Measurements from ENCODE around the gene SIL1.
A peak's percentile ranks its signal among the peaks of the same experiment; 100 is the strongest.
"Not testable (repeated sequence)": the region's sequence is repeated elsewhere in the genome, so short reads cannot be mapped to it uniquely, and the experiment has no call there.

The SIL1 gene

DNA sequence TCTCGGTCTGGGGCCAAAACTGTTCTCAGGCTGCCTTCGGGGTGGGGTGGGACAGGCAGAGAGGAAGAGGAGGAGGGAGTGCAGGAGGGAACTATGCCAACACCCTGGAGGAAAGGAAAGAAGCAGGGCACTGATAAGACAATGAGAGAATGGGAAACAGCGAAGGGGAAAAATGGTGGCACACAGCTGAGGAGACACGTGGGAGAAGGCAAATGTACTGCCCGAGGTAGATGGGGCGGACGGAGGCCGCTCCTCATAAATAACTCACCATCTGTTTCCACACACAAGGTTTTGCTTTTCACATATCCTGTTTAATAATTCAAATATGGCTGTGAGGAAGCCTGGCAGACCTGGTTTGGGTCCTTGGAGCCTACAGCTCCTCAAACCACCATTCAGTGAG, 174.9 kb downstream of the SIL1 start:
- H3K9me3 ChIP-seq (ENCODE audit: control insufficient read depth, insufficient read depth, low read length), result no peaks in the 10 kb centered on the region
- no peaks in the 10 kb centered on the region for H3K36me3 ChIP-seq (ENCODE audit: insufficient read depth, low read length)
- H3K9ac ChIP-seq (ENCODE audit: low read depth, low read length), result no peak overlapping the region
- H3K4me1 ChIP-seq (ENCODE audit: insufficient read depth, low read length), result no peaks in the 10 kb centered on the region

DNA sequence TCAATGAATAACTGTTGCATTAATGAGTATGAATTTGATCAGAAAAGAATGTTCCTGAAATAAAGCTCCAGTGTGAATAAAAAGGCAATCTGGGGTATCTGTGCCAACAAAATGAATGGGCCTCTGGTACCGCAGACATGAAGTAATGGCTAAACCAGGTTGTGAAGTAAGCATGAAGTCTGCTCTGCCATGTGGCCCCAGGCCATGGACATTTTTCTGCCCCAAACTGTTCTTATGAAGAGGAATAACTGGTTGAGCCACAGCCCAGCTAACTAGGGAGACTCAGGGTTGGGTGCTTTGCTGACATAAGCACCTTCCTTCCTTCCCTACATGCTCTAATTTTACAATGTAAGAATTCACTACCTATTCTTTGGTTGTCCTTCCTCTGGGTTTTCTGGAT, 175.6 kb downstream of the SIL1 start:
- no peaks in the 10 kb centered on the region for H3K4me1 ChIP-seq (ENCODE audit: insufficient read depth, low read length)
- H3K9me3 ChIP-seq (ENCODE audit: control insufficient read depth, insufficient read depth, low read length), result no peaks in the 10 kb centered on the region
- no peak overlapping the region for H3K9ac ChIP-seq (ENCODE audit: low read depth, low read length)
- H3K36me3 ChIP-seq (ENCODE audit: insufficient read depth, low read length), result no peaks in the 10 kb centered on the region

DNA sequence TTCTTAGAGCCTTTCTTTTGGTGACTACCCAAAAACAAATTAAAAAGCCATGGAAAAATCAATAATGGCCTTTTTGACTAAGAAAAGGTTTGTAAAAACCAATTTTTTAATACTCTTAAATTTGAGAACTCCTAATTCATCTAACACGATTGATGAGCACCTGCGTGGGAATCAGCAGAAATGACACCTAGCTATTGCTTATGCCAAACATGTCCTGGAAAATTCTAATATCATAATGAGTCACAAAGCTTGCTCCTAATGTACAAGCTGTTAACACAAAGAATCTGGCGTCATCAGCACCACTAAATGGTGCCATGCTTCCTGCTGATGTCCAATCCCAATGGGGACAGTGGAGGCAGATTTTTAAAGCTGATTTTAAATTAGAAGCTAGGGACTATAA, 176.8 kb downstream of the SIL1 start:
- no peaks in the 10 kb centered on the region for H3K4me1 ChIP-seq (ENCODE audit: insufficient read depth, low read length)
- no peaks in the 10 kb centered on the region for H3K9me3 ChIP-seq (ENCODE audit: control insufficient read depth, insufficient read depth, low read length)
- H3K36me3 ChIP-seq (ENCODE audit: insufficient read depth, low read length), result no peaks in the 10 kb centered on the region
- no peak overlapping the region for H3K9ac ChIP-seq (ENCODE audit: low read depth, low read length)

DNA sequence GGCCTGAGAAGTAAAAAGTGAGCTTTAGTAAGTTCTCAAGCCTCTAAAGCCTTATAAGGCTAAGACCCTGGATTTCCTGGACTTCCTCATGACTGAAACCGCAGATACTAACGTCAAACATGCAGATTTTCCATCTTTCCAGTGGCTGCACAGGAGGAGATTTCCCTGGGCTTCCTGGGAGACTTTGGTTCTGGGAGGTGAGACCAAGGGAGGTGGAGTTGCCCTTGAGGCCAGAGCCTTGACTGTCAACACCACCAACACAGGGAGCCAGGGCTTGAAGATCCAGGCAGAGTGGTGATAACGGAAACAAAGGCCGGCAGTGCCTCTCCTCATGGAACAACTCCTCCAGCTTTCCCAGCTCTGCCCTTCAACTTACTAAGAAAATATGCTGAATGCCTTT, 178.3 kb downstream of the SIL1 start:
- H3K9ac ChIP-seq (ENCODE audit: low read depth, low read length), result no peak overlapping the region
- no peaks in the 10 kb centered on the region for H3K4me1 ChIP-seq (ENCODE audit: insufficient read depth, low read length)
- no peaks in the 10 kb centered on the region for H3K9me3 ChIP-seq (ENCODE audit: control insufficient read depth, insufficient read depth, low read length)
- H3K36me3 ChIP-seq (ENCODE audit: insufficient read depth, low read length), result no peaks in the 10 kb centered on the region

DNA sequence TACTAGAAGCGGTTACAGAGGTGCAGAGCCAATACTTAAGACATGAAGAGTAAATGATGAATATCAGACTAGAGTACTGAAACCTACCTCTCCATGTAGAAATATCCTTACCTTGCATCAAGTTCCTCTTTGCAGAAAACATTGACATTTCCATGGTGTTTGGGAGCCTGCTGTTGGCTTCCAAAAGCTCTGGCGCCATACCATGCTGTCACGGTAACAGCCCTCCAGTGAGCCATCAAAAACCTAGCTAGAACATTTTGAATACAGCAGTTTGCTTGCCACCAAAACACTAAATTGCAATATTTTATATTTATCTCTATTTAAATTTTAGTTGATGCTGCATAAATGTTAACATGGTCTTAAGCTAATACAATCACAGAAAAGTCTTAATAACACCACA, 179.0 kb downstream of the SIL1 start:
- Histone ChIP-seq H3K36me3 (ENCODE audit: insufficient read depth, low read length) (no peaks in the 10 kb centered on the region), H3K4me1 (ENCODE audit: insufficient read depth, low read length) (no peaks in the 10 kb centered on the region), H3K9ac (ENCODE audit: low read depth, low read length) (no peak overlapping the region), H3K9me3 (ENCODE audit: control insufficient read depth, insufficient read depth, low read length) (no peaks in the 10 kb centered on the region)

DNA sequence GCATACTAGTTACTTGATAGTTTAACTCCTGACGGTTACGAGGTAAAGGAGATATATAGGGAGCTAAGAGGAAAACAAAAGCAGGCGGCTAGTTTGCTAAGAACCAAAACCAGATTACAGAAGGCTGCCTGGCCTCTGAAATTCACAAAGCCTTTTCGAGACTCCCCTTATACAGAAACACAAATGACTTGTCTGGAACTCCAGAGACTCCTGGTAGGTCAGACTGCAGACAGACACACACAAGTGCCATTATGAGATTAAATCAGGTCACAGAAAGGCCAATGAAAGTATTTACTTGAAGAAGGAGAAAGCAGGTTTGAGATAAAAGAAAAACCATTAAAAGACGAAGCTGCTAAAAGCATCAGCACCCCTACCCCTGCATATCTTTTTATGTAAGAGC, 180.5 kb downstream of the SIL1 start:
- no peaks in the 10 kb centered on the region for H3K4me1 ChIP-seq (ENCODE audit: insufficient read depth, low read length)
- no peak overlapping the region for H3K9ac ChIP-seq (ENCODE audit: low read depth, low read length)
- no peaks in the 10 kb centered on the region for H3K36me3 ChIP-seq (ENCODE audit: insufficient read depth, low read length)
- no peaks in the 10 kb centered on the region for H3K9me3 ChIP-seq (ENCODE audit: control insufficient read depth, insufficient read depth, low read length)

DNA sequence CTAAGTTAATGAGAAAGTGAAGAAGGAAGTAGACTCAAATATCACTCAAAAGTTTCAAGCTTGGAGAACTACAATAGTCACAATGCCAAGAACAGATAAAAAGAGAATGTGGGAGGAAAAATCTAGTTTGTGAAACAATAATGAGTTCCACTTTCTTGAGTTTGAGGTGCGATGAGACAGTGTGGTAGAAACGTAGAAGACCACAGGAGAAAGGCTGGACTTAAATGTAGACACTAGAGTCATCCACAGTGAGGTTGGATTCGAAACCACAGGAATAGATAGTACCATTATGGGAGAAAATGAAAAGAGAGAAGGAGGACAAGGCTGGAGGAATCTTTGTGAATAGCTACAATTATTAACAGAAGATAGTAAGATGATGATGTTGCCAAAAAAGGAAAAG, 182.0 kb downstream of the SIL1 start:
- Histone ChIP-seq H3K9ac (ENCODE audit: low read depth, low read length) (no peak overlapping the region), H3K36me3 (ENCODE audit: insufficient read depth, low read length) (no peaks in the 10 kb centered on the region), H3K4me1 (ENCODE audit: insufficient read depth, low read length) (no peaks in the 10 kb centered on the region), H3K9me3 (ENCODE audit: control insufficient read depth, insufficient read depth, low read length) (no peaks in the 10 kb centered on the region)

DNA sequence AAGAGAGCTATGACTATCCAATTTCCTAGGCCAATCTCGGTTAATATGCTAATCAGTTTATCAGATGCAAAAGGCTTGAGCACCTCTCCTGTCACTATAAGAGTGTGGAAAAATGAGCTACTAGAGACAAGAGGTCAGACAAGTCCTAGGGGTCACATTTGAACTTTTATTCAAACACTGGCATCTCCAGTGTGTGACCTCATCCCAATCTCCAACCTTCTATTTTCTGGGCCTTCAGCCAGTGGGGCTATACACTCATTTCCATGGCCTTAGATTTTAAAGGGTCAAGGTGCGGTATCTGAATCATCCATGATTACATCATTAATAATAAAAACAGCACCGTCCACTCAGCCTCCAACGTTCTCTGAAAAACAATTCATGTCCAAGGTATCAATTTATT, 183.4 kb downstream of the SIL1 start:
- H3K9ac ChIP-seq (ENCODE audit: low read depth, low read length), result no peak overlapping the region
- H3K4me1 ChIP-seq (ENCODE audit: insufficient read depth, low read length), result no peaks in the 10 kb centered on the region
- H3K36me3 ChIP-seq (ENCODE audit: insufficient read depth, low read length), result no peaks in the 10 kb centered on the region
- no peaks in the 10 kb centered on the region for H3K9me3 ChIP-seq (ENCODE audit: control insufficient read depth, insufficient read depth, low read length)

DNA sequence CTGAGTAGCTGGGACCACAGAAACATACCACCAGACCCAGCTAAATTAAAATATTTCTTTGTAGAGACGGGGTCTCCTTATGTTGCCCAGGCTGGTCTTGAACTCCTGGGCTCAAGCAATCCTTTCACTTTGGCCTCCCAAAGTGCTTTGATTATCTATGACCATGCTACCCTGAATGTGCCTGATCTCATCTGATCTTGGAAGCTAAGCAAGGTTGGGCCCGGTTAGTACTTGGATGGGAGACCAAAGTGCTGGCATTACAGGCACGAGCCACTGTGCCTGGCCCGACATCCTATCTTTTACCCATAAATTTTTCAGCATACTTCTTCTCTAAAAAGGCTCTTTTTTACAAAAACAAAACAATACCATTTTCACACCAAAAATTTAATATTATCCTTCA, 186.0 kb downstream of the SIL1 start:
- Histone ChIP-seq H3K9ac (ENCODE audit: low read depth, low read length) (no peak overlapping the region), H3K36me3 (ENCODE audit: insufficient read depth, low read length) (no peaks in the 10 kb centered on the region), H3K4me1 (ENCODE audit: insufficient read depth, low read length) (no peaks in the 10 kb centered on the region), H3K9me3 (ENCODE audit: control insufficient read depth, insufficient read depth, low read length) (no peaks in the 10 kb centered on the region)

DNA sequence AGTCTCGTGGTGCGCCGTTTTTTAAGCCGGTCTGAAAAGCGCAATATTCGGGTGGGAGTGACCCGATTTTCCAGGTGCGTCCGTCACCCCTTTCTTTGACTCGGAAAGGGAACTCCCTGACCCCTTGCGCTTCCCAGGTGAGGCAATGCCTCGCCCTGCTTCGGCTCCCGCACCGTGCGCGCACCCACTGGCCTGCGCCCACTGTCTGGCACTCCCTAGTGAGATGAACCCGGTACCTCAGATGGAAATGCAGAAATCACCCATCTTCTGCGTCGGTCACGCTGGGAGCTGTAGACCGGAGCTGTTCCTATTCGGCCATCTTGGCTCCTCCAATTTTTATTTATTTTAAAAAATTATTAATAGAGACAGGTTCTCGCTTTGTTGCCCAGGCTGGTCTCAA, 187.0 kb downstream of the SIL1 start:
- peak overlapping the region; percentile 53 for H3K9ac ChIP-seq (ENCODE audit: low read depth, low read length)
- not testable (repeated sequence) for H3K4me1 ChIP-seq (ENCODE audit: insufficient read depth, low read length); H3K9me3 ChIP-seq (ENCODE audit: control insufficient read depth, insufficient read depth, low read length); H3K36me3 ChIP-seq (ENCODE audit: insufficient read depth, low read length)

DNA sequence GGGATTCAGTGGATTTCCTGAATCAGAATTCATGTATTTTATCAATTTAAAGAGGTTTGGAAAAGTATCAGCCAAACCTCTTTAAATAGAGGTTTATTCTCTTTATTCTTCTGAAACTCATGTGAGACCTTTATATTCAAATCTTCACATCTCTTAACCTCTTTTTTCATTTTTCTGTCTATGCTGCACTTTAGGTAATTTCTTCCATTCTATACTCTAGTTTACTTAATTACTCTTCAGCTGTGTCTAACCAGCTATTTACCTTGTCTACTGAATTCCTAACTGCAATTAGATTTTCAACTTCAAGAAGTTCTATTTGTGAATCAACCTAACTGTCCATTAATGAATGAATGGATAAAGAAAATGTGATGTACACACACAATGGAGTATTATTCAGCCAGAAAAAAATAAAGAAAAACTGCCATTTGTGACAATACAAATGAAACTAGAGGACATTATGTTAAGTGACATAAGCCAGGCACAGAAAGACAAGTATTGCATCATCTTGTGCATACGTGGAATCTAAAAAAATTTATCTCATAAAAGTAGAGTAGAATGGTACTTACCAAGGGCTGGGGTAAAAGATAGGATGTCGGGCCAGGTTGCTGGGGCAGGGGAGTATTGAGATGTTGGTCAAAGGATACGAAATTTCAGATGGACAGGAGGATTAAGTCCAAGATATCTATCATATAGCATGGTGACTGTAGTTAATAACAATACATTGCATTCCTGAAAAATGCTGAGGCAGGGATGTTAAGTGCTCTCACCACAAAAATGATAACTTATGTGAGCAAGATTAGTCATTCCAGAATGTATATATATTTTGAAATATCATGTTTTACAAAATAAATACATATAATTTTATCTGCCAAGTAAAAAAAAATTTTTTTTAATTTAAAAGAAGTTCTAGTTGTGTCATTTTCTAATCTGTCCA, 193.5 kb downstream of the SIL1 start:
- Histone ChIP-seq H3K36me3 (ENCODE audit: insufficient read depth, low read length) (no peaks in the 10 kb centered on the region), H3K4me1 (ENCODE audit: insufficient read depth, low read length) (no peaks in the 10 kb centered on the region), H3K9me3 (ENCODE audit: control insufficient read depth, insufficient read depth, low read length) (no peaks in the 10 kb centered on the region), H3K9ac (ENCODE audit: low read depth, low read length) (no peak overlapping the region)

DNA sequence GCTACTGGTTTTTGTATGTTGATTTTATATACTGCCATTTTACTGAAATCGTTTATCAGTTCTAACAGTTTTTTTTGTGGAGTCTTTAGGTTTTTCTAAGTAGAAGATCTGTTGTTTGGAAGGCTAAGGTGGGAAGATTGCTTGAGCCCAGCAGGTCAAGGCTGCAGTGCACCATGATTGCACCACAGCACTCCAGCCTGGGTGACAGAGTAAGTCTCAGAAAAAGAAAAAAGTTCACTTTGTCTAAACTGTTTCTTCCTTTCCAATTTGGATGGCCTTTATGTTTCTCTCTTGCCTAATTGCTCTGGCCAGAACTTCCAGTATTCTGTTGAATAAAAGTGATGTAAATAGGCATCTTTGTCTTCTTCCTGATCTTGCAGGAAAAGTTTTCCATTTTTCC, 198.5 kb downstream of the SIL1 start:
- Histone ChIP-seq H3K9ac (ENCODE audit: low read depth, low read length) (no peak overlapping the region), H3K4me1 (ENCODE audit: insufficient read depth, low read length) (no peaks in the 10 kb centered on the region), H3K36me3 (ENCODE audit: insufficient read depth, low read length) (no peaks in the 10 kb centered on the region), H3K9me3 (ENCODE audit: control insufficient read depth, insufficient read depth, low read length) (no peaks in the 10 kb centered on the region; the same call in 1 of the 2 replicates)

DNA sequence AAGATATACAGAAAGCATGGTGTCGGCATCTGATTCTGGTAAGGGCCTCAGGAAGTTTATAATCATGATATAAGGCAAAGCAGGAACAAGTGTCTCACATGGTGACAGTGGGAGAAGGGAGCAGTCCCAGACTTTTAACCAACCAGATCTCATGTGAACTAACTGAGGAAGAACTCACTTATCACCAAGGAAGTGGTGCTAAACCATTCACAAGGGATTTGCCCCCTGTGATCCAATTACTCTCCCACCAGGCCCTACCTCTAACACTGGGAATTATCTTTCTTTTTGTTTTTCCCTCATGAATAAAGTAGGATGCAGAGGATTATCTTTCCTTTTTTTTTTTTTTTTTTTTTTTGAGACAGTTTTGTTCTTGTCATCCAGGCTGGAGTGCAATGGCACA, 199.6 kb downstream of the SIL1 start:
- Histone ChIP-seq H3K4me1 (ENCODE audit: insufficient read depth, low read length) (no peaks in the 10 kb centered on the region), H3K9ac (ENCODE audit: low read depth, low read length) (no peak overlapping the region), H3K9me3 (ENCODE audit: control insufficient read depth, insufficient read depth, low read length) (no peaks in the 10 kb centered on the region; the same call in 1 of the 2 replicates), H3K36me3 (ENCODE audit: insufficient read depth, low read length) (no peaks in the 10 kb centered on the region)

DNA sequence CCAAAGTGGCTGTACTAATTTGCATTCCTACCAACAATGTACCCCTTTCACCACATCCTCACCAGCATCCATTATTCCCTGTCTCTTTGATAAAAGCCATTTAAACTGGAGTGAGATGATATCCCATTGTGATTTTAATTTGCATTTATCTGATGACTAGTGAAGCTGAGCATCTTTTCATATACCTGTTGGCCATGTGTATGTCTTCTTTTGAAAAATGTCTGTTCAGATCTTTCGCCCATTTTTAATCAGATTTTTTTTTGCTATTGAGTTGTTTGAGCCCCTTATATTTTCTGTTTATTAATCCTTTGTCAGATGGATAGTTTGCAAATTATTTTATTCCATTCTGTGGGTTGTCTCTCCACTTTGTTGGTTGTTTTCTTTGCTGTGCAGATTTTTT, 202.0 kb downstream of the SIL1 start:
- no peak overlapping the region for H3K9ac ChIP-seq (ENCODE audit: low read depth, low read length)
- H3K4me1 ChIP-seq (ENCODE audit: insufficient read depth, low read length), result no peaks in the 10 kb centered on the region
- no peaks in the 10 kb centered on the region for H3K36me3 ChIP-seq (ENCODE audit: insufficient read depth, low read length)
- H3K9me3 ChIP-seq (ENCODE audit: control insufficient read depth, insufficient read depth, low read length), result no peaks in the 10 kb centered on the region; the same call in 1 of the 2 replicates

DNA sequence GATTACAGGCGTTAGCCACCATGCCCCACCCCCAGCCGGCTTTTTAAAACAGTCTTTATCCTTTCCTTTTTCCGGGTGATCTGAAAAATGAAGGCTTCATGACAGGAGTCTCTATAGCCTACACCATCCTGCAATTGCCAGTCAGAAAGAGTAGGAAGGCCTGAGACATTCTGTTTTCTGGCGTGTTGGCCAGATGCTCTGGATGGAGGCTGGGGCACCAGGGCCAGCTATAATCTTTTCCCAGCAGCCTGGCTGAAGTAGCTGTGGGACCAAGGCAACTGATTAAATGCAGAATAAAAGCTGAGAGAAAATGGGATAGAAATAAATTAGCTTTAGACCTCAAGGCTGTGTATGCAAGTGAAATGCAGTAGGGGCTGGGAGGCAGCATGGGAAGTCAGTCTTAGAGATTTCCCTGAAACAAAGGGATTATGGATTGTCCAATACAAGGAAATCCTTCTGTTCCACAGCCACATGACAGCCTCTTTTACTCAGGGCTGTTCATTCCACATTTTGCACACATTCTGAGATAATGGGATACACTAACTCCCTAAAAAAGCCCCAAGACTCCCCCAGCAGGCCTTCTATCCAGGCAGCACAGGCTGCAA, 207.1 kb downstream of the SIL1 start:
- H3K4me1 ChIP-seq (ENCODE audit: insufficient read depth, low read length), result no peaks in the 10 kb centered on the region
- H3K36me3 ChIP-seq (ENCODE audit: insufficient read depth, low read length), result no peaks in the 10 kb centered on the region
- H3K9me3 ChIP-seq (ENCODE audit: control insufficient read depth, insufficient read depth, low read length), result no peaks in the 10 kb centered on the region; the same call in 1 of the 2 replicates
- H3K9ac ChIP-seq (ENCODE audit: low read depth, low read length), result no peak overlapping the region

Measured in ES-I3 (cell line).